GM19043 (cell line): Measurements from ENCODE around the gene FAM78B.

Experiments
- ATAC-seq: cut with Tn5 transposase; IDR thresholded peaks from one replicate; pipeline ENCODE4 v1.9.1; 2021; ENCODE audit warnings: low read depth; ENCODE audit not compliant: unreplicated experiment

The FAM78B gene

GRCh38 chr1:166165661-166166328 is 1.0 kb downstream of the FAM78B start:
- ATAC-seq = no peak

- ATAC-seq = no peak
Measured at GRCh38 chr1:166164995-166165660, 1.7 kb downstream of the FAM78B start.

- no peak for ATAC-seq
Measured at GRCh38 chr1:166164646-166164994, 2.2 kb downstream of the FAM78B start.

GRCh38 chr1:166159656-166160055 is 7.1 kb downstream of the FAM78B start:
- ATAC-seq = no peak

GRCh38 chr1:166156674-166157073 is 10.1 kb downstream of the FAM78B start:
- ATAC-seq = no peak

GRCh38 chr1:166155108-166155507 is 11.7 kb downstream of the FAM78B start:
- ATAC-seq = no peak

GRCh38 chr1:166153525-166154314 is 13.1 kb downstream of the FAM78B start:
- ATAC-seq = no peak

GRCh38 chr1:166152978-166153377 is 13.8 kb downstream of the FAM78B start:
- no peak for ATAC-seq

- no peak for ATAC-seq
Measured at GRCh38 chr1:166151804-166152203, 15.0 kb downstream of the FAM78B start.

GRCh38 chr1:166145499-166145898 is 21.3 kb downstream of the FAM78B start:
- ATAC-seq = no peak

- no peak for ATAC-seq
Measured at GRCh38 chr1:166141969-166142368, 24.8 kb downstream of the FAM78B start.

- ATAC-seq = no peak
Measured at GRCh38 chr1:166140251-166140650, 26.6 kb downstream of the FAM78B start.

GRCh38 chr1:166139735-166140134 is 27.1 kb downstream of the FAM78B start:
- no peak for ATAC-seq

- ATAC-seq = no peak
Measured at GRCh38 chr1:166136699-166137401, 30.0 kb downstream of the FAM78B start.

GRCh38 chr1:166136222-166136621 is 30.6 kb downstream of the FAM78B start:
- ATAC-seq = no peak

GRCh38 chr1:166133857-166134256 is 32.9 kb downstream of the FAM78B start:
- ATAC-seq = no peak

GRCh38 chr1:166133276-166133841 is 33.4 kb downstream of the FAM78B start:
- ATAC-seq = no peak

- no peak for ATAC-seq
Measured at GRCh38 chr1:166132496-166132895, 34.3 kb downstream of the FAM78B start.

GRCh38 chr1:166129006-166129405 is 37.8 kb downstream of the FAM78B start:
- ATAC-seq = no peak

GRCh38 chr1:166128195-166128594 is 38.6 kb downstream of the FAM78B start:
- no peak for ATAC-seq

GRCh38 chr1:166127003-166127402 is 39.8 kb downstream of the FAM78B start:
- no peak for ATAC-seq
